ENCODE data around the gene CHD5. TPM values are rescaled to one million over a fixed set of nuclear protein-coding genes. Genes with fewer than 3 reads are reported as not detected.

CHD5 gene
- total RNA-seq, 2 donors from 2014 or later, result 0.12 to 0.39 TPM

- ATAC-seq, result peak; percentile 0 to 4
- intact Hi-C loops (cut with DNase I), result loop anchor here in 1 of 2 donors (5.0 kb wide), 1 partner anchor 36 kb away; the partner anchor contains the start of gene HES3
- no peak for DNase-seq
Observed at GRCh38 chr1:6206520-6206855, 26.4 kb upstream of the CHD5 start.

DNA sequence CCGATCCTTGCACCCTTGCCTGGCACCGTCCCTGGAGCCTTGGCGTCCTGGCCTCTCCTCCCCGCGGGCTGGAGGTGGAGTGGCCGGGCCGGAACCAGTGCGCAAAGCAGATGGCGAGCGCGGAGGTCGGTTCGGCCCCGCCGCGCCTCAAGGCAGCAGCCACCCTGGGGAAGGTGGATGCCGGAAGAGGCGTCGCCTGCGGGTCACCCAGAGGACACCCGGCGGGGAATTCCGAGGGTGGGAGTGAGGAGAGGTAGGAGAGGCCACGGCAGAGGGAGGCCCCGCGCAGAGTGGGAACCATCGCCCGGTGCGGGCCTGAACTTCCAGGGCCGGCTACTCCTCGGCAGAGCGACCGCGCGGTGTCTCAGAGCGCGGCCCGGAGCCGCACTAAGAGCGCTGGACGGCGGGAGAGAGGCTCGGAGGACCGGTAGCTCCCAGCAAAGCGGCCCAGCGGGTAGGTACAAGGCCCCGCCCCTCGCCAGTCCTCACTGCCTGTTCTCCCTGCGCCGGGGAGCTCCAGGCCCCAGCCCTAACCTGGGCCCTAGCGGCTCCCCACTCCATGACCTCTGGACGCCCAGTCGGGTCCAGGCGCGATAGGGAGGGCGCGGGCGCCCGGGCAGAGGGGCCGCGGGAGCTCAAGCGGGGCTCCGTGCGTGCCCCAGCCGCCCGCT is 25.9 kb upstream of the CHD5 start, which contains the start of gene RNF207:
TSS of gene RNF207 (plus strand) at position 271 of the 671 bp plus-strand sequence. CDS start 417 bp downstream, outside the sequence.
- intact Hi-C loops (cut with DNase I), result loop anchor here in 1 of 2 donors (5.0 kb wide), 1 partner anchor 36 kb away; the partner anchor contains the start of gene HES3
- DNase-seq (peak; percentile 74), ATAC-seq (peak; percentile 54 to 77)

- DNase-seq (no peak), ATAC-seq (no peak)
- intact Hi-C loops (cut with DNase I), result no loop called here
Observed at GRCh38 chr1:6202256-6202655, 22.1 kb upstream of the CHD5 start.

- DNase-seq (no peak), ATAC-seq (no peak)
- intact Hi-C loops (cut with DNase I), result no loop called here
Observed at GRCh38 chr1:6200188-6200809, 20.2 kb upstream of the CHD5 start.

- DNase-seq (peak; percentile 99), ATAC-seq (peak; percentile 98 to 99)
- intact Hi-C loops (cut with DNase I), result loop anchor here in 1 of 2 donors (5.0 kb wide), 1 partner anchor 38 kb away; the partner anchor contains the start of gene ICMT
Observed at GRCh38 chr1:6199298-6200187, 19.4 kb upstream of the CHD5 start, which contains the start of gene RPL22. Gene RPL22 (minus strand): TSS chr1:6199595. CDS start chr1:6199573, 22 bp downstream.

- ATAC-seq (peak; percentile 12 to 21), DNase-seq (no peak)
- intact Hi-C loops (cut with DNase I), result loop anchor here in 1 of 2 donors (5.0 kb wide), 1 partner anchor 39 kb away; the partner anchor contains the start of gene ICMT
Observed at GRCh38 chr1:6198646-6199297, 18.7 kb upstream of the CHD5 start.

- intact Hi-C loops (cut with DNase I), result loop anchor here in 1 of 2 donors (5.0 kb wide), 1 partner anchor 39 kb away; the partner anchor contains the start of gene ICMT
- no peak for ATAC-seq
Observed at GRCh38 chr1:6197746-6198427, 17.8 kb upstream of the CHD5 start.

DNA sequence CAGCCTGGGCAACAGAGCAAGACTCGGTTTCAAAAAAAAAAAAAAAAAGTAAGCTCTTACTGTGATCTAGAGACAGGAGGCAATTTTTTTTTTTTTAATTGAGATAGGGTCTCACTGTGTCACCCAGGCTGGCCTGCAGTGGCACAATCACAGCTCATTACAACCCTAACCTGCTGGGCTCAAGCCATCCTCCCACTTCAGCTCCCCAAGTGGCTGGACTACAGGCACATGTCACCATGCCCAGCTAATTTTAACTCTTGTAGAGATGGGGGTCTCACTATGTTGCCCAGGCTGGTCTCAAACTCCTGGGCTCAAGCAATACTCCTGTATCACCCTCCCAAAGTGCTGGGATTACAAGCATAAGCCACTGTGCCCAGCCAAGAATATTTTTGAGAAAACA is 11.8 kb upstream of the CHD5 start:
- intact Hi-C loops (cut with DNase I), result no loop called here
- DNase-seq (no peak), ATAC-seq (no peak)

More at GRCh38 chr1:6197746-6198427, 17.8 kb upstream of the CHD5 start:
- DNase-seq, result no peak

DNA sequence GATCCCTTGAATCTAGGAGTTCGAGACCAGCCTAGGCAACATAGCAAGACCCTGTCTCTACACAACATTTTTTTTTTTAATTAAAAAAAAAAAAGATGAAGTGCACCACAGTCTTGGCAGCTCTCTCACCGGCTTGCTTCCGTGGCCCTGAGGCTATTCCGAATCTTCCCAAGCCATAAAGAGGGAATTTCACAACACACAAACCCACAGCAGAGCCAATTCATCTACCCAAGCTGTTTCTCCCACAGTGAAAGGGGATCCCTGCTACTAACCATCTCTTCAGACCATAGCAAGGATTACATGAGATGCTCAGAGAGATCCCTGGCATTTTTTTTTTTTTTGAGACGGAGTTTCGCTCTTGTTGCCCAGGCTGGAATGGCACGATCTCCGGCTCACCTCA is 8.3 kb upstream of the CHD5 start:
- no peak for DNase-seq
- intact Hi-C loops (cut with DNase I), result no loop called here
- ATAC-seq, result no peak

- intact Hi-C loops (cut with DNase I), result no loop called here
Observed at GRCh38 chr1:6185635-6186382, 5.7 kb upstream of the CHD5 start.

DNA sequence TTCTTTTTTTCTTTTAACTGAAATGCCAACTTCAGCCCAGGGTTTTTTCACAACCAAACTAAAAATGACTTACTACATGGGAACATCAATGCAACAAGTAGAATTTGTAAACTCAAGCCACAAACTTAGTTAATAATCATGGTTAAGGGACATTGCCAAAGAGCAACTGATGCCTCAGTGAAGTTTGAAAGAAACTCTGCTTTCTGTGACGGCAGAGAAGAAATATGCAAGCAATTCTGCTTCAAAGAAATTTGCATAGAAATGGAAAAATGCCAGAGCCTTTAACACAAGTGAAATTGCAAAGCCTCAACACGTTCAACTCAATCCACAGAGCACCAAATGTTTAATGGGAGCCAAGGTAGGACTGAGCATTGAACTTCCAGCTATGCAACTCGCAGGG is 5.0 kb upstream of the CHD5 start:
- no peak for DNase-seq
- ATAC-seq, result no peak
- intact Hi-C loops (cut with DNase I), result no loop called here

More at GRCh38 chr1:6185635-6186382, 5.7 kb upstream of the CHD5 start:
- DNase-seq (no peak), ATAC-seq (peak in 1 of 2 donors; percentile 14)

DNA sequence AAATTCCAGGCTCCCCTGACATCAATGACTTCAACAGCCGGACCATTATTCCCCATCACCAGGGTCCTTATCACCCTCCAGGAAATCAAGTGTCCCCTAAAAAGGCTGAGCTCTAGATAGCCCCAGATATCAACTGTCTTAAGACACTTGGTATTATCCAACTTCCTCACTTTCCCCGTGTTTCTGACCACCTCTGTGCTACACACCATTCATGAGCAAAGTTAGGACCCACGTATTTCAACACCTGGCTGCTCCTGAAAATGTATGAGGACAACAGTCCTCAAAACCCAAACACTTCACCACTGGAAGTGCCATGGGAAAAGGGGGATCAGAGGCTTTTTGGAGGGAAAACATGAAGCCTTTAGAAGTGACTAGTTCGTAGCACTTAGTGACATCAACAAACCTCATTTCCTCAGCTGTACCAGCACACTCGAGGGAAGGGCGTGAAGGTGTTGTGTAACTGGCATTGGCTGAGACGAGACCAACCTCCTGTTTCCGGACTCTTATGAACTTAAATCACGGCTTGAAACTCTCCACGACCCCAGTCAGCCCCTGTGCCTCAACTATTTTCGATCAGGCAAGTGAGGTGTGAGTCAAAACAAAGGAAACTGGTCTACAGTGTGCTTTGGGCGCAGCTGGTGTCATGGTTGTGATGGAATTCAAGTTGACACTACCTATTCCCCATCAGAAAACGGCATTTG is 4.1 kb upstream of the CHD5 start:
- DNase-seq (no peak), ATAC-seq (no peak)
- intact Hi-C loops (cut with DNase I), result no loop called here

- DNase-seq, result no peak
- intact Hi-C loops (cut with DNase I), result no loop called here
- no peak for ATAC-seq
Observed at GRCh38 chr1:6183520-6183989, 3.4 kb upstream of the CHD5 start.

- no peak for DNase-seq
- ATAC-seq, result peak in 1 of 2 donors; percentile 22
- intact Hi-C loops (cut with DNase I), result no loop called here
Observed at GRCh38 chr1:6181347-6181770, 1.2 kb upstream of the CHD5 start.

- no peak for ATAC-seq
- intact Hi-C loops (cut with DNase I), result no loop called here
- DNase-seq, result no peak
Observed at GRCh38 chr1:6180707-6181311, 688 bp upstream of the CHD5 start.

DNA sequence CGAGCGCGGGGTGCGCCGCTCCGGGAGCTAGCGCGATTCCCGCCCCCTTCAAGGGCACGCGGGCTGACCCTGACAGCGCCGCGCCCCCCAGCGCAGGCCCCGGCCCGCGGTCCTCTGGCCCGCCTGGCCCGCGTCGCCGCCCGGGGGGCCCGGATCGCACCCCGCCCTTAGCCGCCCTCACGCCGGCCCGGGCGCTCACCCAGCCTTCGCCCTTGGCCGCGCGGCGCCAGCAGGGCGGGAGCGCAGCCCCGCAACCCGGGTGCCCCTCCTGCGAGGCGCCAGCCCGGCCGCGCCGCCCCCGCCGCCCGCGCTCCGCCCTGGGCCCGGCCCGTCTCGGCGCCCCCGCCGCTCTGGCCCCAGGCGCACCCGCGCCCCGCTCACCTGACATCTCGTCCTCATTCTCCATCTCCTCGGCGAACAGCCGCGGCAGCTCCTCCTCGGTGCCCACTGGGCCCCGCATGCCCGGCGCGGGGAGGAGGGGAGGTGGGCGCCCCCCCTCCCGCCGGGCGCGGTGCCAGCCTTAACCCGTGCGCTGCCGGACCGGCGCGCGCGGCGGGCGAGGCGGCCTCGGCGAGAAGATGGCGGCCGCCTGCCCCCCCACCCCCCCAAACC is 451 bp downstream of the CHD5 start:
- intact Hi-C loops (cut with DNase I), result loop anchor here in 1 of 2 donors (10.0 kb wide), 1 partner anchor 125 kb away; no protein-coding TSS in a partner anchor
- DNase-seq (no peak), ATAC-seq (no peak)

All from left cardiac atrium (tissue), 4 donors.